Tibial nerve (tissue), 4 donors: ENCODE data around the gene C6orf47.

ENCODE experiments used
- CTCF ChIP-seq, 5 experiments: fragments of 200-600 bp in 3 of 5; fragments of 450-650 bp in 2 of 5; sonication (generic) in 3 of 5; IDR thresholded peaks; one replicate each; pipeline ENCODE4 v1.5.1; 2016 to 2019; ENCODE audit warnings: antibody characterized with exemption in 5 of 5, mild to moderate bottlenecking in 3 of 5, moderate library complexity in 2 of 5
- EP300 ChIP-seq, 2 donors: sonication (generic); formaldehyde crosslinking; IDR thresholded peaks; one replicate each; pipeline ENCODE4 v1.6.1; 2017; ENCODE audit warnings: antibody characterized with exemption in 2 of 2, mild to moderate bottlenecking in 1 of 2
- POLR2A ChIP-seq, 2 donors: fragments of 450-650 bp; IDR thresholded peaks; one replicate each; pipeline ENCODE4 v1.6.1; 2017; ENCODE audit warnings: antibody characterized with exemption in 2 of 2, mild to moderate bottlenecking in 2 of 2, moderate library complexity in 2 of 2

- TF ChIP-seq POLR2A (IDR thresholded peaks at IDR 0.05) (no peak), CTCF (IDR thresholded peaks at IDR 0.05) (no peak), EP300 (IDR thresholded peaks at IDR 0.05) (no peak)
Measured at GRCh38 chr6:31622684-31623091, 37.9 kb downstream of the C6orf47 start.
